ENCODE results near the gene FAM200B.

FAM200B gene

DNA sequence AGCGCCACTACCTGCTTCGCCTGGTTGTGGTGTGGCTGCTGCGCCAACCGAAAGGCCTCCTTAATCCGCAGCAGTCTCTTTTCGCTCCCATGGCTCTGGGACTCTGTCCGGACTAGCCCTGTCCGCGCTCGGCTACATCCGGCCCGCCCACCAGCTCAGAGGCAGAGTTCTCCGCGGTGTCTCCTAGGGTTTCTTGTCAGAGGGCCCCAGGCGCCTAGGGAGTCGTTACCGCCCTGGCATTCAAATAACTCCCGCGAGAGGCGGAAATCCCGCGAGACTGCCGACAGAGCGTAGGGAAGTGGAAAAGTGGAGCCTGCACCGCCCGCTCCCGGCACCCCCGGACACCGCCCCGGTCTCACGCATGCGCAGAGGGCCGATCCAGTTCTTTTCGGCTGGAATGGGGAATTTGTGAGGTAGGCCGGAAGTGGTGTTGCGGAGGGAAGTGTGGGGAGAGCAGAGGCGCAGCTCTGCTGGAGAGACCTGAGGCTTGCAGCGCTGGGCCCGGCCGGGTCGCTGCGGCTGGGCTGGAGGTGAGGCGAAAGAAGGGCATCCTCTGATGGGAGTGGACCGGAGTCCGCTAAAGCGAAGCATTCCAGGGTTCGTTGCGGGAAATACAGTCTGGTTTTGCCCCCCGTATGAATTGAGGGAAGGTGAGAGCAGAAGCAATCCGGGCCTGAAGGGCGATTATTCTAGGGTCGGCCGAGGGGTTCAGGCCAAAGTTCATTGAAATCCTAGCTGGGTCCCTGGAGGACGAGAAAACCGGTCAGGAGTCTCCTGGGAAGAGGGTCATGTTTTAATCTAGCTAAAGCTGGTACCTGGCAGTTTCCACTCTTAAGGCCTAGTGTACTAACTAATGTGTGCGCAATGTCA is at the start of gene FAM200B:
Gene FAM200B, plus strand, starts transcription at position 456 of the 870 bp plus-strand sequence. CDS start 5,151 bp downstream, outside the sequence.
- DNase-seq, result peak; percentile 100

DNA sequence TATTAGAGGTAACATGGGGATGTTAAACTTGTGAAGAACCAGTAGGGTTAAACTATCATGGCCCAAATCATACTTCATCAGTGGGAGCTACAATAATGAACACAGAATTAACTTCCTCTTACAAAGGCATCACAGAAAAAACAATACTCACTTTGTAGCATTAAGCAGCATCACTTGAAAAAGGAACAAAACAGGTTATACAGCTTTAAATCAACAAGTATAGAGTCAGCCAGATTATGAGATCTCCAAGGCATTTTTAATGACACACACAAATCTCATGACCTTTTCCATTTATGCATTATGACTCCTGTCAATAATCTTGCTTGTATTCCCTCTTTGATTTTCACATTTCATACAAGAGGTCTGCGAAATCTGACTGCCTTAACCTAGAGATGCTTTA is 44.8 kb upstream of the FAM200B start:
- DNase-seq, result no peak

DNA sequence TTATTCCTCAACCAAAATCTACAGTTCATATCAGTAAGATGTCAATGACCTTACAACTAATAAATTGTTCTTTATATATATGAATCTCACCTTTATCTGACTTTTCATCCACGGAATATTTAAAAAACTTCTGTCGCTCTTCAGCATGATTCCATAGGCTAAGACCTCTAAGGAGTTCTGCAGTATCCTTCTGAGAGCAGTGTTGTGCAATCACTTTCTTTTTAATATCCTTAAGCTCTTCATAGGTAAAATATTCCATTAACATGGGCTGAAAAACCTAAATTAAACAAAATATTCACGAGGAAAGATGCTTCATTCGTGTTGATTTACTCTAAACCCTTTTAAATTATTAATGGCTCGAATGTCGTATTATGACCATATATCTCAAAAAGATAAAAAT is 43.2 kb upstream of the FAM200B start:
- no peak for DNase-seq

DNA sequence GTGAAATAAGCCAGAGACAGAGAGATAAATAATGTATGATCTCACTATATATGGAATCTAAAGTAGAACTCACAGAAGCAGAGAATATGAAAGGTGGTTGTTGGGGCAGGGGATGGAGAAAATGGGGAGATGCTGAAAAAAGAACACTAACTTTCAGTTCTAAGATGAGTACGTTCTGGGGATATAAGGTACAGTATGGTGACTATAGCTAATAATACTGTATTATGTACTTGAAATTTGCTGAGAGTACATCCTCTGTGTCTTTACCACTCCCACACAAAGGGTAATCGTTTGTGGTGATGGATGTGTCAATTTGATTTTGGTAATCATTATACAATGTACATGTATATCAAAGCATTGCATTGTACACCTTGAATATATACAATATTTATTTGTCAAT is 33.0 kb upstream of the FAM200B start:
- no peak for DNase-seq

DNA sequence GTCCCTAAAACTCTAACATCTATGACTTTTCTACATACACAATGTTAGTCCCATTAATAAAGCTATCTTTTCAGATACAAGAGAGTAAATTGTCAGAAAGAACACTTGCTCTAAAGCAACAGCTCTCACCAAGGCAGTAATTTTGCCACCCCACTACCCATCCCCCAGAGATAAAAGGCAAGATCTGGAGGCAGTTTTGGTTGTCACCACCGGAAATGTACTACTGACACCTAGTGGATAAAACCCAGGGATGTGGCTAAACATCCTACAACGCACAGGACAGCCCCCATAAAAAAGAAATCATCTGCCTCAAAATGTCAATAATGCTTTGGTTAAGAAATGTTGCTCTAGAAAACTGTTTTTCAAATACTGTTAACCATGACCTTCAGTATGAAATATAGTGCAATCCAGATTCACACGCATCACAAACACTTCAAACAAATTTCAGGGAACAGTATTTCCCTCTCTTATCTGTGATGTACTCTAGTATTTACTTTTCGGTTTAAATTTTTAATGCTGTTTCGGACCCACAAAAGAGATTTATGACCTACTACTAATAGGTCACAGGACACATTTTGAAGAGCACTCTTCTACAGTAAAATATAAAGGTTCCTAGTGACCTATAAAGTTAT is 31.6 kb upstream of the FAM200B start:
- DNase-seq, result no peak

DNA sequence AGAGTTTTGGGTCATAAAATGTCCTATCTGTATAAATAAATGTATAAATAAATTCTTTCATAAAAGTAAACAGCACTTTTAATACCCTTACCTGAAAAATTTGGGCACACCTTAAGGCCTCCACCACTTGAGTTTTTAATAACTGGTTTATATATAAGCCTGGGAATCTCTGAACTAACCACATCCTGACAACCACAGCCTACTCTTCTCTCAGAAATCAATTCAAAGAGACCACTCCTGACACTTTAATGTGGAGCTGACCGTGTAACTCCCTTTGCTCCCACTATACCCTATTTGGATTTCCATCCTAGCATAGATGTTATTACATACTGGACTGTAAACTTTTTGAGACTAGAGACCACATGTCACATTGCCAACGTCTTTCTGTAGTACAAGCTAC is 30.0 kb upstream of the FAM200B start:
- DNase-seq, result no peak

DNA sequence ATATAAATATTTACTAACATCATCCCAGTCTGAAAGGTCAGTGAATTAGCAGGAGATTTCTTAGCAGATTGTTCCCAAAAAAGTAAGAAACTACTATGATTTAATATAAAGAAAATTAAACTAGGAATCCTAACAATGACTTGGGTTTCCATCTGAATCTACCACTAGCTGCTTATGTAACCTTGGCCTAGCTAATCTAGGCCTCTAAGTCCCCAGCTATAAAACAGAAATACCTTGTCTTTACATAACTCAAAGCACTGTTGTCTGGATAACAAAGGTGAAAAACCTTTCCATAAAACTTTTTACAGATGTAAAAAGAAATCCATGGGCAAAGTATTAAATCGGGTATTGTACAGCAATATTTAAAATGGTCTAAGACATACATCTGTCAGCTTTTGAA is 29.4 kb upstream of the FAM200B start:
- no peak for DNase-seq

DNA sequence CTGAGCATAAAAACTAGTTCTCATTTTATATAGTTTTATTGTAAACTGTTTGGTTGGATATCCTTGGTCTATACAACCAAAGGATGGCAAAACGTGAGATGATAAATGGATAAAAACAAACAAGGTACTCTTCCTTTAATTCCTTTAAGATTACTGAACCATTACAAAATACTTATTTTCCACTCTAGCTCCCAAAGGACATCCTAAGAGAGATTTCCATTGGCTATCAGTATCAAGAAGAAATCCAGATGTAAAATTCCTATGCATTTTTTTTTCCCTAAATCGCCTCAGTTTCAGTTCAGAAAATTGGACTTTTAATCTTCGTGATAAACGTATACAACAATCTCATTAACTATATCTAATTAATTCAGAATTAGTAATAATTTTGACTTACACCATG is 28.8 kb upstream of the FAM200B start:
- DNase-seq, result no peak

DNA sequence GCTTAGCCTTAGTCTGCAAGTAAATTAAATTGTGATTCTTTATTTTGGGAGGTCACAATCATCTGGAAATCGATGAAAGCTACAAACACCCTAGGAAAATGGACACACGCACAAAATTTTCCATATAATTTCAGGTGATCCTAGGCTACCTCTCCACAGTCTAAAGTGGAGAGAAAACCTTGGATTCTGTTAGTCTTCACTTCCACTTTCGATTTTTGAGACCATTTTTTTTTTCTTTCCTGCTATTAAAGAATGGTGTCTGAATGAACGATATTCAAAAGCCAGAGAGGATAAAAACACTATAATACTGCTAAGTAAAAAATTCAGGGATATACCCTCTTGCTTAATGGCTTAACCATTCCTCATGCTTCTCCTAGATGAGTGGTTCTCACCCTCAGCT is 28.2 kb upstream of the FAM200B start:
- no peak for DNase-seq

DNA sequence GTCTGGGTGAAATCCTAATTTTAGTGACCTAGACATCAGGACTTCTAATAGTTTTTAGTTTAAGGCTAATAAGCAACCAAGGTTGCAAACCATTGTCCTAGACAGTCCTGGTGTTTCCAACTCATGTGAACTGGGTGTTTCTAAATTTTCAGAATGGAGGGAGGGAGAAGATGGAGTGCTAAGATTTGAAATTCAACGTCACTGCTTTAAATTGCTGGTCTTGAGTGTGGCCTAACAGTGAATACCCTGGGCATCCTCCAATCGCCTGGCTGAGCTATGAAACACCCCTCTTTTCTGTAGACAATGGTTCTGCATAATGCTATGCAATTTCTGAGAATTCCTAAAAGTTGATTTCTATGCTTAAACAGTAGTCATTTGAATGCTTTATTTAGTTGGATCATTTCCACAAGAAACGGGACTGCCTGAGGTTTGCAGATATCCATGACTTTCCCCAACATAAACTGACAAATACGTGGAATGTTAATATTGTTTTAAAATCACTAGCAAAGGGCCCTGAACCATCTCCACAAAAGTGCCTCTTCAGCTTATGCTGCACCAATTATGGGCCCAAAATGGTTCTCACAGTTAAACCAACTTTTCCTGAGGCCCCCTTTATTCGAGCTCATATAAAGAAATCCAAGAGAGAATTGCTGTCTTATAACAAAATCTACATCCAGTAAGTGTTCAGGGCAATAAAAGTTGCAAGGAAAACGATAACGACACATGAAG is 27.6 kb upstream of the FAM200B start:
- DNase-seq, result no peak

DNA sequence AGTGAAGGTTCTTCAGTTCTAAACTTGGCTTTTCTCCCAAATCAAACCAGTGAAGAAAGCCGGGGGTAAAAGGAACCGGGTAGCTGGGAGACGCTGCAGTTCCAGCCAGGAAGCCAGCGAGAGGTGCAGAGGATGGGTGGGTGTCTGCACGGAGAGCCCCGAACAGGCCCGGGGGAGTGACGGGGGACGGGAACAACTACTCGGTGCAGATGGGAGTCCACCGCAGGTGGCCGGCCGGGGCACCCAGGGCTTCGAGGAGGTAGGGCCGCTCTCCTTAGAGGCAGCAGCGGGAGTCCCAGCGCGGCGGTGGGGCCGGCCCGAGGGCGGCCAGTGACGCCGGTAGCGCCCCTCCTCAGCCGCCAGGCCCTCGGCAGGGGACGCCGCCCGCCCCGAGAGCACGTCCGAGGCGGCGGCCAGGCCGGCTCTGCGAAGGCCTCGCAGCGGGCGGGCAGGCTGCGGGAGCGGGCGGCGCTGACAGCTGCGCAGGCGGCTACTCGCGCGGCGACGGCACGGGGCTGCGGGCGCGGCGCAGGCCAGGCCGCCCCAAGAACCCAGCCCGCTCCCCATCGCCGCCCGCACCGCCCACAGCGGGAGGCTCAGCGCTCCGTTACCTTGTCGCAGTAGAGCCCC is 26.9 kb upstream of the FAM200B start:
- no peak for DNase-seq

DNA sequence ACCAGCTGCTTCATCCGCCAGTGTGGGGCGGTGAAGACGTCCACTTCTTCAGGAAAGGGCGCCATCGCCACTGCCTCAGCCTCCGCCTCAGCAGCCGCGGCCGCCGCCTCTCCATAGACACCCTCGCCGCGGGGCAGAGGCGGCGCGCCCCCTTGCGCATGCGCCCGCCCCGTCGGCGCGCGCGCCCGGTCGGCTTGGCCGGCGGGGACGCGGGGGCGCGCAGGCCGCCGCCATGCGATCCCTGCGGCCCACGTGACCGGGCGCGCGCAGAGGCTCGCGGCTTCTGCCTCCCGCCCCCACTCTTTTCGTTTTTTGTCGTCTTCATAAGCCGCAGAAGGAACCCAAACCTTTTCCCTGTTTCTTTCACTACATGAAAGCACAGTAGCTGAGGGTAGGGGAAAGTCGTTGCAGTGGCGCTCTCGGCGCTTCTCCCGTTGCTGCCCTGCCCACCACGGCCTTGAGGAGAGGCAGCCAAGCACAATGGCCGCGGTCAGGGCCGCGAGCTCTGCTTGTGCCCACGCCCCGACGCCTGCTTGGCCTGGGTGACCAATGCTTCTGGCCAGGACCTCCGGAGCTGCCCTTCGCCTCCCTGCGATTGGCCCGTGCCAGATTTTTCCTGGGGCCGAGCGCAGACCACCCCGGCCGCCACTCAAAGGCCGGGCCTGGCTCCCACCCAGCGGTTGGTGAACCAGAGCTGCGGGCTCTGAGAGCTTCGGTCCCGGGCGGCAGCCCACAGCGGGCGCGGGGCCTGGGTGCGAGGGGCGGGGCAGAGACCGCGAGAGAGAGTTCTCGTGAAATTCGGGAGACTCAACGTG is 26.2 kb upstream of the FAM200B start, which contains the start of gene FBXL5:
Gene FBXL5, minus strand, starts transcription at position 135 of the 815 bp plus-strand sequence. Its CDS starts 70 bp downstream, at position 65.
- peak; percentile 84 for DNase-seq

DNA sequence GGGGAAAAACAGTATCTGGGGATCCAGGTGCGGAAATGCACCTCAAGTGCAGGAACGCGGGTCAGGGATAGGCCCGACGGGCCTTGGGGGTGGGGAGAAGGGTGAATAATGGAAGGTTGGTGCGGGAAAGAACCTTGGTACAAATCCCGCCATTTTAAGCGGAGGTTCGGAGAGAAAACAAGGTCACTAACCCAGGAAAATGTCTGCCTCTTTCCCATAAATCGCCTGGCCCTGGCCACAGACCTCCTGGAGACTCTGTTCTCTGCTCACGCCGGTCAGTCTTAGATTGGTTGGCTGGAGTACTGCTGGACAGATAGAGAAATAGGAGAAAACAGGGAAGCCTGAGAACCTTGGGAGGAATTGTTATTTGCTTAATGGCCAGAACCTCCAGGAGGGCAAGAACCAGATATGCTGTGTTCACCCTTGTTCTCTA is 25.6 kb upstream of the FAM200B start:
- no peak for DNase-seq

DNA sequence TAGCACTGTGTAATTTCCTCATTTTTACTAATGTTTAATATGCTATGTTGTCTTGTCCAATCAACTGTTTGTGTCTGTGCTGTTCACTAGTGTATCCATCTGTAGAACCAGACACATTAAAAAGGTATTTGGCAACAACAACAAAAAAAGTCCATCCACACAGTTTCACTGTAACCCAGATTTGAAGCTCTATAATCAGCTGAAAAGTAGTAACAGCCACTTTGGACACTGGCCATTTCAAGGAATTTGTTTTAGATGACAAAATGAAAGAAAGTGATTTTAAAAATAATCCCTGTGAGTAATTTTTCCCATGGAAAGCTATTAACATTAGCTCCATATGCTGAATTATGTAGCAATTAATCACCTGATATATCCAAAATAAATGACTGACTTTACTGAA is 24.3 kb upstream of the FAM200B start:
- no peak for DNase-seq

DNA sequence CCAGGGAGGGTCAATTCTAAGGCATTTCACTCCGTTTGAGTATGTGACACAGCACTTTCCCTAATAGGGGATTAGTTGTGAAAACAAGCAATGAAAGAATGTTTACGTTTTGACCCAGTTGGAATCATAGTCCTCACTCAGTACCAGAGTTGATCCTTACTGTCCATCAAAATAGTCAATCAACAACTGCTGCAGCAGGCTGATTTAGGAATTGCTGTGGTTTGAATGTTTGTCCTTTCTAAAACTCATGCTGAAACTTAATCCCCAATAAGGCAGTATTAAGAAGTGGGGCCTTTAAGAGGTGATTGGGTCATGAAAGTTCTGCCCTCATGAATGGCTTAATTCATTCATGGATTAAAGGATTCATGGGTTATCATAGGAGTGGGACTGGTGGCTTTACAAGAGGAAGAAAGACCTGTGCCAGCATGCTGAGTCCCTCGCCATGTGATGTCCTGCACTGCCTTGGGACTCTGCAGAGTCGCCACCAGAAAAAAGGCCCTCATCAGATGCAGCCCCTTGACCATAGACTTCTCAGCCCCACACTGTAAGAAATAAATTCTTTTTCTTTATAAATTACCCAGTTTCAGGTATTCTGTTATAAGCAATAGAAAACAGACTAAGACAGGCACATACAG is 23.4 kb upstream of the FAM200B start:
- no peak for DNase-seq

DNA sequence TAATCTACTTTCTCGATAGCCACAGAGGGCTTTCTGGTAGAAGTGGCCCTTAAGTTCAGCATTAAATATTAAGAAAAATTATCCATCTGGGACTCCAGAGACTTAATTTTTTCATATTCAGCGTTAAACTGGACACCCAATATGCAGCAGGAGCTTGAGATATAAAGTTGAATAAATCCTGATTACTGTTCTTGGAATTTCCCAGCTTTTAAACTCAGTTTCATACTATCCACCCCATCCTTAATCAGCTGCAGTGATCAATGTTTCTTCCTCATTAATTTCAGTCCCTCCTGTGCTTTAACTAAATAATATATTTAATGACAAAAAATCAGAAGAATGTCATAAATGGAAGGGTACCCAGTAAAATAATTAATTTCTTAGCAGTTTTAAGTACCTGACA is 22.8 kb upstream of the FAM200B start:
- DNase-seq, result no peak

DNA sequence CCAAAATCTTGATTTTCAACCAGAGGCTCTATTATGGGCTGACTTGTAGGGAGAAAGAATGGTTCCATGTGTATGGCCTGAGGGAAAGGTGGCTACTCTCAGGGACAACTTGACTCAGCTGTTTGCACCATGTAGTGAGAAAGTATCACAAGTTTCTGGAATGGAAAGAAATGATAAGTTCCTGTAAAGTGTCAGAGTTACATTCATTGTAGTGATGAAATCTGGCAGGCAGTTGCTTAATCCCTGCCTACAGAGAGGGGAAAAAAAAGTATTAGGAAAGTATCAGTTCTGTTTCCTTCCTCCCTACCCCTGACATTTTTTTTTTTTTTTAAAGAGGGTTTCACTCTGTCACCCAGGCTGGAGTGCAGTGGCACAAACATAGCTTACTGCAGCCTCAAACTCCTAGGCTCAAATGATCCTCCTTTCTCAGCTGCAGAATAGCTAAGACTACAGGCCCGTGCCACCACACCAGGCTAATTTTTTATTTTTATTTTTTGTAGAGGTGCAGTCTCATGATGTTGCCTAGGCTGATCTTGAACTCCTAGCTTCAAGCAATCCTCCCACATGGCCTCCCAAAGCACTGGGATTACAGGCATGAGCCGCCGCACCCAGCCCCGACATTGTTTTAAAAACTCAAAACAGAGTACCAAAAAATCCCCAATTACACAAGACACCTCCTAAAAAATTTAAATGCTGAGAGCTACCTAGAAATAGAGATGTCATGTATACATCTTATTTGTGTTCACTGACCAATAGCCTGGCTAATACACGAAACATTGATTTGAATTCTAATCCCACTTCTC is 21.7 kb upstream of the FAM200B start:
- DNase-seq, result no peak

DNA sequence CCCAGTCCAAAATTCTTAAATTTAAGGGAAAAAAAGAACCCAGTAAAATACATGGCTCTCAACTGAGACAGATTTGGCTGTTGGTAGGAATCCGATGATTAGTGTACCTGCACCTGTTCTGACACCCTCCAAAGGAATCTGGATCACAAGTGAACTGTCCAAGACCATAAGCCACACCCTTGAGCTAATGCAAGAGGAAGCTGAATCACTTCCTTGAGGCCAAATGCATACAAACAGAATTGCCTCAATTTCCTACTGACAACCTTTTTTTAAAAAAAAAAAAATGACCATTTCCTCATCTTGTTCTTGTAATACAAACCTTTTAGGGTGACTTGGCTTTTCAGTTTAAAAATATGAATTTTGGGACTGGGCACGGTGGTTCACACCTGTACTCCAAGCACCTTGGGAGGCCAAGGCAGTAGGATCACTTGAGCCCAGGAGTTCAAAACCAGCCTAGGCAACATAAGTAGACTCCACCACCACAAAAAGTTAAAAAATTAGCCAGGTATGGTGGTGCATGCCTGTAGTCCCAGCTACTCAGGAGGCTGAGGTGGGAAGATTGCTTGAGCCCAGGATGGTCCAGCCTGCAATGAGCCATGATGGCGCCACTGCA is 15.8 kb upstream of the FAM200B start:
- no peak for DNase-seq

DNA sequence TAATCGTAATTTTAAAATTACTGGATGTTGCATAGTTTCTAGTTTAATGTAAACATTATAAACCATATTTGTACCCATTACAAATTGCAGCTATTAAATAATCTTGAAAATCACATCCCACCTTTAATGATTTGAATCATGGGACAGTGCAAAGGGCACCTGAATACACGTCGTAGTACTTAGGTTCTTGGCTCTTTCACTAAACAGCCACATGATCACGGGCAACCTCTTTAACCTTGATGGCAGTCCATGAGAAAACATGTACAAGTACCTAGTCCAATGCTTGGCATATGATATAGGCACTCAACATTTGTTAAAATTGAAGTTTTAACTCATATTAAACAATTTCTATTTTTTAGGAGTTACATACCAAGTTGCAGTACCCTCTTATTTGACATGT is 14.6 kb upstream of the FAM200B start:
- no peak for DNase-seq
